Esophagus mucosa (tissue), 1 donor: ENCODE data around the gene CCDC154. TPM values are rescaled to one million over a fixed set of nuclear protein-coding genes. Genes with fewer than 3 reads are reported as not detected.
"Not testable (repeated sequence)": the region's sequence is repeated elsewhere in the genome, so short reads cannot be mapped to it uniquely, and the experiment has no call there.

Experiments
- ATAC-seq: fragments of 200-7000 bp; cut with Tn5 transposase; one replicate; pipeline ENCODE4 v1.9.1; 2020
- total RNA-seq: library from RNA; stranded (reverse); gene quantifications from one replicate; pipeline ENCODE4 v1.2.4, GENCODE V29; 2023
- donor health status: DM: yes; HTN: yes; CAD: no.

CCDC154 gene
- 0.12 TPM for total RNA-seq

DNA sequence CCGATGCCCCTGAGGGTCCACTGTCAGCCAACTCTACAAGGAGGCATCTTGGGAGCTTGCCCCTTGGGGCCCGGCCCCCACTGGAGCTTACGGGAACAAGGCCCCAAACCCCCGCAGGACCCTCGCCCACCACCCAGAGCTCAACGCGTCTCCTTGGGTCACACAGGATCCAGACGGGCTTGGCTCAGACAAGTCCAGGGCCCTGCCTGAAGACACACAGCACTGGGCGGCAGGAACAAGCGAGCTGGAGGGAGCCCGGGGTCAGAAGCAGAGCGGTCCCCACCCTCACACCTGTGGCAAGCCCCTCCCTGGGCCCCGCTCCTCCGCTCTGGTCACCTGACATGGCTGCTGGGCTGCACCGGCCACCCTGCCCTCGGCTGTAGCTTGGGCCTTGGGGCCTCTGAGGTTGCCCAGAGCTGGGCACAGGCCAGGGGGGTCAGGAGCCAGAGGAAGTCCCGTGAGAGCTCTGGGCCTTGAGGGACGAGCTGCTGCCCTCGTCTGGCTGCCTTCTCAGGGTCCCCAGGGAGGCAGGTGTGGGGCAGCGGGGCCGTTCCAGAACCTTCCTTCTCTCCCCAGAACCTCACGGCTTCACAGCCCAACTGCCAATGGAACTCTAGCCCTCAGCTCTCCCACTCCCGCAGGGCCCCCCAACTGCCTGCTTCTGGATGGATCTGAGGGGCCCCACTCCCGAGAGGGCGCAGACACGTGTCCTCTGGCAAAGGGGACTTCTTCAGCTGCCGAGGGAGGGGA lies at the start of gene CCDC154:
Gene CCDC154 (minus strand): TSS at position 577 of the 750 bp plus-strand sequence. CDS start 234 bp downstream, at position 343.
- ATAC-seq: no peak

DNA sequence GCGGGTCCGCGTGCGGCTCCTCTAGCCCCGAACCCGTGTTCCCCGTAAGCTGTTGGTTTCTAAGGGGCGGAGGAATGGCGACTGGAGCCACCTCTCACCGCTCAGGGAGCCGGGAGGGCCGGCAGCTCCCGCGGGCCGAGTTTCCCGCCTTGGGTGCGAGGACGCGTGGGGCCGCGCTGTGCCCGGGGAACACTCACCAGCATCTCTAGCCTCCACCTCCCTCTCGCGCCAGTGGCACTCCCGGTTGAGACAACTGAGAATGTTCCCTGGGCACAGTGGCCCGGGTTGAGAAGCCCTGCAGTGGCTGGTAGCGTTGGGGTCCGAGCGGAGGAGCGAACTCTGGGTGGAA lies 49.4 kb upstream of the CCDC154 start:
- ATAC-seq: peak; percentile 29

GRCh38 chr16:1492923-1493745 lies 48.8 kb upstream of the CCDC154 start, which contains the start of gene TELO2:
Gene TELO2 (plus strand): TSS chr16:1493360. CDS start chr16:1494282, 922 bp downstream.
- ATAC-seq: peak; percentile 90

DNA sequence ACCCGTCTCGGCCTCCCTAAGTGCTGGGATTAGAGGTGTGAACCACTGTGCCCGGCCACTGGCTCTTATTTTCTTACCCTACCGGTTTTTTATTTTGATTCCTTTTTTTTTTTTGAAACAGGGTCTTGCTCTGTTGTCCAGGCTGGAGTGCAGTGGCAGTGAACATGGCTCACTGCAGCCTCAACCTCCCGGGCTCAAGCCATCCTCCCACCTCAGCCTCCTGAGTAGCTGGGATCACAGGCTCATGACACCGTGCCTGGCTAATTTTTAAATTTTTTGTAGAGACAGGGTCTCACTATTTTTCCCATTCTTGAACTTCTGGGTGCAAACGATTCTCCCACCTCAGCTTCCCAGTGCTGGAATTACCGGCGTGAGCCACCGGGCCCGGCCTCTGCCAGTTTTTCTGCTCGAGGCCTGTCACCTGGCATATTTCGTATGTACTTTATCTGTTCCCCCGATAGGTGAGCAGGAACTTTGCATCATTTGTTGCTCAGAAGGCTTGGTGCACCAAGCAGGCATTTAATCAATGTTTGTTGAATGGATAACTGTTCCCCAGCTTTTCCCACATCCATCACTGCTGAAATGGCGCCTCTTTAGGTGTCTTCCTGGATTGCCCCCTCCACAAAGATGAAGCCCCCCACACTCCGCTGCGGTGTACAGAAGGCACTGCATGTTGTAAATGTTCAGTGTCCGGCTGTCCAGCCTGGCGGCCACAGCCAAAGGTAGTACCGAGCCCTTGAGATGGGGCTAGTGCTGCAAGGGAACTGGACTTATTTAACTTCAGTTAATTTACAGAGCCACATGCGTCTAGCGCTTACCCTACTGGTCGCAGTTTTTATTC lies 47.9 kb upstream of the CCDC154 start:
- ATAC-seq: no peak

- no peak for ATAC-seq
Measured at GRCh38 chr16:1491327-1491726, 47.0 kb upstream of the CCDC154 start.

DNA sequence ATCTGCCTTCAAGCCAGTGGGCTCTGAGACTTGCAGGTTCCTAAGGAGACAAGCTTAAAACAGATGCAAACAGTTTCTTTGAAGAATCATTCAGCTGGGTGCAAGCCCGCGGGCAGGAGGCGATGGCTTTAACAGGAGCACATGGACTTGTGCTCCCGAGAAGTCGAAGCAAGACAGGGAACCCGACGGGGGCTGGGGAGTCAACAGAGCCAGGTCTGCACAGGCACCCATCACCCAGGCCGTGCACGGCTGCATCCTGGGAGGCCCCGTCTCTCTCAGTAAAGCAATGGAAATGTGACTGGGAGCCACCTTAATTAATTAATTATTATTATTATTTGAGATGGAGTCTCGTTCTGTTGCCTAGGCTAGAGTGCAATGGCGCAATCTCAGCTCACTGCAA lies 44.7 kb upstream of the CCDC154 start:
- ATAC-seq: no peak

DNA sequence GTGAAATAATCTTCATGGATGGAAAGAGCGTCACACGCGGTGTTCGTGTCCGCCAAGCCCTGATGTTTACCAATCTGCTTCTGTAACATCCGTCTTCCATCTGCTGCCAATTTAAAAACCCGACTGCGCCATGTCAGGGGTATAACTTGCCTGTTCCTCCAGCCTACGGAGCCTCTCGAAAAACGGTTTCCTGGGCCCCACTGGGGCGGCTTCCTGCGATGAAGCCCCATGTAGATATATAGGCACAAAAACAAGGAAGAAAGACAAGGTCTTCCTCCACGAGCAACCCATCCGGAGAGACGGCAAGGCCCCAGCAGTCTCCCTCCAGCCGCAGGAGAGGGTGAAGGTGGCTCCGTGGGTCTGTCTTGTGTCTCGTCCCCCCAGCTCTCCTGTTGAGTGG lies 44.3 kb upstream of the CCDC154 start, which contains the start of gene PTX4:
Gene PTX4 (minus strand): TSS at position 326 of the 400 bp plus-strand sequence. CDS start 35 bp downstream, at position 291.
- no peak for ATAC-seq

DNA sequence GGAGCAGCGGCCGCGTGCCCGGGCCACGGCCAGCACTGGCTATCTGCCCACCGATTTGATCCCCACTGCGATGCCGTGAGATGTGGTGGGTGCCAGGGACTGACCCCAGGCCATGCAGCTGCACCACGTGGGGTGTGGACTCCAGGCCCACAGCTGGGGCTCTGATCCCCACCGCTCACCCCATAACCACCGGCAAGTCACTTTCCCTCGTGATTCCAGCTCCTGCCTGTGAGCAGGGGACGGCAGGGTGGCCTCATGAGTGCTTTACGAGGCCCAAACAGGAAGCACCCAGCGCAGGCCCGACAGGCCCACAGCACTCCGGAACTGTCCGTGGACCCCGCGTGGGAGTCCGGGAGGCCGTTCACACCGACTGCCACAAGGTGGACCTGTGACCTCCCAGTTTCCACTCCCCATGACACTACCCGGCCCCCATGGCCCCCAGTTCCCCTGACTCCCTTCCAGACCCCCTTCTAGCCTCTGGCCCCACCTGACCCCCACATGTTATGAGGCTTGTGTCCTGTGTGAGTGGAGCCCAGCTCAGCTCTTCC lies 43.8 kb upstream of the CCDC154 start:
- ATAC-seq: no peak

GRCh38 chr16:1487395-1488053 lies 43.2 kb upstream of the CCDC154 start:
- no peak for ATAC-seq

DNA sequence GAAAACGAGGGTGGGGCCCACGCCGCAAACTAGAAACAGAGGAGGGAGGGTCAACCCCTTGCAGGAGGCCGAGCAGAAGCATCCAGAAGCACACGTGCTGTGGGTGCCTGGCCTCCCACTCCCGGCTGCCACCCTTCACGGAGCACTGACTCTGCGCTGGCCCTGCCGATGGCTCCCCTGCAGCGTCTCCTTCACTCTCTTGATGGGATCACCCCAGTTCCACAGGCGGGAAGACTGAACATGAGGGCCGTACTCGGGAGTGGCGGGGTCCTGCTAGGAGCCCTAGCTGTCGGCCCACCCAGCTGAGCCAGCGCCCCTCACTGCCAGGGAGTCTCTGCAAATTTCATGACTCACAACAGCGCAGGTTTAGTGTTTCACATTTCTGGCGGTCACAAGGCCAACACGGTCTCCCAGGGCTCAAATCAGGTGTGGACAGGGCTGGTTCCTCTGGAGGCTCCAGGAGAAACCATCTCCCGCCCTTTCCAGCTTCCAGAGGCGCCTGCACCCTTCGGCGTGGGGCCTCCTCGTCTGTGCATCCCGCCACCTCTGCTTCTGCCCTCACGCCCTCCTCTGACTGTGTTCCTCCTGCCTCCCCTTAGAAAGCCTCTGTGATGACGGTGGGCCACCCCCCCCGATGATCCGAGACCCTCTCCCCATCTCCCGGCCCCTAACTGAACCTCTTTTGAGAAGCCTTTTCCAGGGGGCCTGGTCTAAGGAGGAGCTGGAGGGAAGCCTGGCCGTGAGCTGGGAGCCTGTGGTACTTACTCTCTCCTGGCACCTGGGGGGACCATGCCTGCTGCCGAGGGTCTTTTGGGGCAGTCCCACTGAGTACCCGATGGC lies 42.4 kb upstream of the CCDC154 start:
- no peak for ATAC-seq

DNA sequence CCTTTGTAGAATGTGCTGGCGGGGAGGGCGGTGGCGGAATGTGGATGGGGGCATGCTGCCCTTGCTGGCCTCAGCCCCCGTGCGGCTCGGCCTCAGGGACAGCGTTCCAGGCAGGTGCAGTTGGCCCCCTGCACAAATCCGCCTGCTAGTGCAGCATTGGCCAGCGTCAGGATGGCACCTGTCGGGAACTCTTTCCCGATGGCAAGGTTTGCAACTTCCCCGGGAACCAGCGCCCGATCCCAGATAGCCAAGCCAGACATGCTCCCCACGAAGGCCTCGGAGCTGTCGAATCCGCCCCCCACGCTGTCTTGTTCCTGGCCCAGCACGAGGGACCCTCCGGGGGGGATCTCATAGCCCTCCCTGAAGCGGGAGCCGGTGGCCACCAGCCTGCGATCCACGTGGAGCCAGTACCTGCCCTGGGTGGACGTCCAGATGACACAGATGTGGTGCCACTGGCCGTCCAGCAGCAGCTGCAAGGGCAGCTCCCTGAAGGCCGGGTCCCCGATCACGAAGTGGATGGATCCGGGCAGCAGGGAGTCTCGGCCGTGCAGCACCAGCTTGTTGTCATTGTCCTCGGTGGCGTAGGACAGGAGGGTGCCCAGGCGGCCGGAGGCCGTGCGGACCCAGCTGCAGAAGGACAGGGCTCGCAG lies 41.6 kb upstream of the CCDC154 start:
- ATAC-seq: no peak

DNA sequence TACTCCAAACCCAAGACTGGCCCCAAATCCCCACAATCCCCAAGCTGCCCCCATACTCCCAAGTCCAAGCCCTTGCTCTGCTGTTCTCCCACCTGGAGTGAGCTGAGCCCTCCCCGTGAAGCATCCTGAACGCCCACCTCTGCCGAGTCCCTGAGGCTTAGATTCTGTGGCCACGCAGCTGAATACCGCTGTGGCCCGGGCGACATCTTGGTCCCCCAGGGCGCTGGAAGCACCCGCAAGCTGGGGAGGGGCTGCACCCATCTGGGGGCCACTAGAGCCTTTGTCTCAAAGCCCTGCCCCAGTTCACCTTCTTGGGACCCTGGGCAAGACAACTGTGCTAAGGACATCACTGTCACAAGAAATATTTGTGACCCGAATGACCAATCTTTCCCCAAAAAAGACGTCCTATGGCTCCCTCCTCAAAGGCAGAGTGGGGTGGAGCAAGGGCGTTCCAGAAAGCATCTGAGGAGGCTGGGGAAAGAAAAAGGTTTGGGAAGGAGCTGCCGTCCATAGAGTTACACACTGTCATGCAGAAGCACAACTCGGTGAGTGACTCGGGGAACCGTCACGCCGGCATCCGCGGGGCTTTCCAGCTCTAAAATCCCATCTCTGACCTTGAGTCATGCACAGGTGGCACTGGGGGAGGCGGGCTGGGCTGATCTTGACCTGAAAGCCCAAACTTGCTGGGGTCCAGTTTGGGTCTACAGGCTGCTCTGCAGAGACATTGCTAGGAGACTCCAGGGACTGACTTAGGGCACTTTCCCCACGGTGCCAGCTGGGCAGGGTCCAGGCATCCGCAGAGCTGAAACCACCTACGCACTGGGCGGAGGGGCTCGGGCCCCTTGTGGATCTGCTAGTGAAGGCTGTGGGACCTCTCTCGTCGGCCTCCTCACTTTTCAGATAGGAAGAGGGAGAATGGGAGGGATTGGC lies 37.8 kb upstream of the CCDC154 start:
- peak; percentile 76 for ATAC-seq

DNA sequence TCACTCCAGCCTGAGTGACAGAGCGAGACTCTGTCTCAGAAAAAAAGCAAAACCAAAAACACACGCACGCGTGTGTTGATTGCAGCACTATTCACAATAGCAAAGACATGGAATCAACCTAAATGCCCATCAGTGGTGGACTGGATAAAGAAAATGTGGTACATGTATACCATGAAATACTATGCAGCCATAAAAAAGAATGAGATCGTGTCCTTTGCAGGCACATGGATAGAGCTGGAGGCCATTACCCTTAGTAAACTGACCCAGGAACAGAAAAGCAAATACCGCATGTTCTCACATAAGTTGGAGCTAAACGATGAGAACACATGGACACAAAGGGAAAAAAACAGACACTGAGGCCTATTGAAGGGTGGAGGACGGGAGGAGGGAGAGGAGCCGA lies 34.6 kb upstream of the CCDC154 start:
- ATAC-seq: not testable (repeated sequence)

GRCh38 chr16:1477033-1477432 lies 32.7 kb upstream of the CCDC154 start:
- no peak for ATAC-seq

DNA sequence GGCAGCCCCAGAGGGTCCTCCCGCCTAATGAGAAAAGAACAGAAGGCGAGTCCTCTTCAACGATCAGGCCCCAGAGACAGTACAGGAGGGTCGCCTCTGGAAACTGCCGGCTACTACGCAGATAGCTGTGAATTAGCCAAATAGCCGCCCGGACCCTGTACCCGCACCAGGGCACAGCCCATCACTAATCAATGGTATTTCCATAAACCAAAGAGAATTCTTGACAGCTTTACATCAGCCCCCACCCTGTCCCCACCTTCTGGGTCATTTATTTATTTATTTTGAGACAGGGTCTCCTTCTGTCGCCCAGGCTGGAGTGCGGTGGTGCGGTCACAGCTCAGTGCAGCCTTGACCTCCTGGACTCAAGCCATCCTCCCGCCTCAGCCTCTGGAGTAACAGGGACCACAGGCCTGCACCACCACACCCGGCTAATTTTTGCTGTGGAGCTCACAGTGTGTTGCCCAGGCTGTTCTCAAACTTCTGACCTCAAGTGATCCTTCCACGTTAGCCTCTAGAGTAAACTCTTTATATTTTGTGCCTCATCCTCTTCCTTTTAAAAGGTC lies 31.3 kb upstream of the CCDC154 start:
- no peak for ATAC-seq

GRCh38 chr16:1474796-1475551 lies 30.6 kb upstream of the CCDC154 start, which contains the start of gene CLCN7:
Gene CLCN7 (minus strand): TSS chr16:1475028. CDS start chr16:1474974, 54 bp downstream.
- peak; percentile 90 for ATAC-seq

DNA sequence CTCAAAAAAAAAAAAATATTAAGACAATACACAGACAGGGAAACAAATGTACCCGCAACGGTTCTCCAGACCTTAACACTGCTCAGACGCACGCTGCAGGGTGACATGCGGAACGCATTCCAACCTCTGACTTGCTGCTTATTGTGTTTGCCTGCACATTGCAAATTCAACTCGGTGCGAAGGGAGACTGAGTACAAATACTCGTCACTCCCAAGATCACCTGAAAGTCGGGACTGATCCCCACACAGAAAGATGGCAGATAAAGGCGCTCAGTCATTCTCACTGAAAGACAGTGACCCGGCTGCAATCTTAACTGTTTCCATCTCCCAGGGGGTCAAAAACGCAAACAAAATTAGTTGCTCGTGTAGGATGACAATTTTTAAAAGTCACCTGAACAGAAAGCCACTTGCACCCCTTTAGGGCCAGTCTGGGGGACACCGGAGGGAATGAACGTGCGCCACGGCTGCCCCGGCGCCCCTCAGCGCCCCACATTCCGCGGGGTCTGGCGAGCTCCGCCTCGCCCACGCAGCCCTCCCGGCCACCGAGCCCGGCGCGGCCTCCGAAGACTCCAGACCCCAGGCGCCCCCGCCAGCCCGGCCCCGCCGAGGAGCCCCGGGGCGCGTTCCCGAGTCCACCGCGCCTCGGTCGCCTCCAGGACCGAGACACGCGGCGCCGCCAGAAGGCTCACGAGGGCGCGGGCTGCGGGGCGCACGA lies 29.9 kb upstream of the CCDC154 start:
- ATAC-seq: peak; percentile 1
